Measurements from ENCODE around the gene EDDM3A. TPM values are rescaled to one million over a fixed set of nuclear protein-coding genes. Genes with fewer than 3 reads are reported as not detected.
"Not testable (repeated sequence)": the region's sequence is repeated elsewhere in the genome, so short reads cannot be mapped to it uniquely, and the experiment has no call there.

Gene EDDM3A, protein sequence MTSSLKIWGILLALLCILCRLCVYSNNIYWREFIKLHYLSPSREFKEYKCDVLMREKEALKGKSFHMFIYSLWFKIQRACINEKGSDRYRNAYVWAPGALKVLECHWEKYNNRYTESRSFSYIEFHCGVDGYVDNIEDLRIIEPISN
- not detected for polyA plus RNA-seq

DNA sequence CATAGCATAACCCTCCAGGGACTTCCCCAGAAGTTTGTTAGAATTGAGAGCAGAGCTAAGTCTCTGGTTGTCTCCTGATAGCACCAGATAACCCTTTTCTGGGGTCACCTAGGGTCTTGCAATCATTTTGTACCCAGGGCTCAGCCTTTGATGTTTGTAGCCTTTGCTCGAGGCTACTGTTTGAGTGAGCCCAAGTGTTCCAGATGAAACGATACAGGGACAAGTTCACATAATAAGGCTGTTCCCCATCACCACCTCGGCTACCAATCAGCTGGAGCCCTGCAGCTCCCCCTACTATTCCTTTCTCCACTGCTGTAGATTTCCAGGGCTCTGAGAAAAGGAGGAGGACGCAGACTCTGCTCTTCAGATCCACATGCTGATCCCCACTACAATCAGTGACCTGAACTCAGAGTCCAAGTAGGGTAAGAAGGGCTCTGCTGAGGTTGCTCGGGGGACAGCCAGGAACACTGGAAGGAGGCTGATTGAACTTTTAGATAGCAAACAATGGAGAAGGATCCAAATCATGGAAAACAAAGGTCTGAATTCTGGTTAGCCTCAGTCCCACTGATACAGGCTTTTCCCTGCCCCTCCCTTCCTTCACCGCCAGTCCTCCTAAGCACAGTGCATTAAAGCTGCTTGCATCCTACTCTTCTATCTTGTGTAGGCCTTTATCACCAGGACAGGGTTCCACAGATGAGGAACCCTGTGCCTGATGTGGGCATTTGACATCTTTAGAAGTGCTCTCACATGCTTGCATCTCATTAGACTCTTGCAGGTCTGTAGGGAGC, at the start of gene EDDM3A:
Gene EDDM3A, plus strand, starts transcription at position 317 of the 788 bp plus-strand sequence. CDS start 1,694 bp downstream, outside the sequence.
- Mint-ChIP-seq H3K4me3 (no peak within 1 kb of the TSS), H3K27me3 (ENCODE audit: low read depth in 3 of 3) (peaks cover 0 to 10% (median 1%) of the 10 kb centered on the region in 3 donors), H3K36me3 (no peaks in the 10 kb centered on the region), H3K4me1 (no peaks in the 10 kb centered on the region), H3K9me3 (no peaks in the 10 kb centered on the region), H3K27ac (no peak within 1 kb of the TSS)
- no peak for DNase-seq

DNA sequence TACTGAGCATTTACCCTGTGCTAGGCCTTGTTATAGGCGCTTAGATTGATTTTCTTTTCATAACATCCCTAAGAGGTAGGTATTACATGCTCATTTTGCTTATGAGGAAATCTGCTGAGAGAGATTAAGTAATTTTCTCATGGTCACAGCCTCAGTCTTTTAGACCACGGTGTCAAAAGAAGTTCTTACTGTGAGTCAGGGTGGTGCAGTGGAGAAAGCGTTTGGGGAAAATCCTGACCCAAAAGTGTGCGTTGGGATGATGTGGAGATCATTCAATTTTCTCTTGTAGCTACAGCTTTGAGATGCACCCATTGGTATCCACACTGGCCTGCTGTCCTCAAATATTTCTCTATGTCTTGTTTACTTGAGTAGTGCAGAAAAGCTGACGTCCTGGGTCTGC, 48.9 kb upstream of the EDDM3A start:
- H3K27ac Mint-ChIP-seq: no peak overlapping the region
- H3K36me3 Mint-ChIP-seq: no peaks in the 10 kb centered on the region
- no peak for DNase-seq
- H3K4me3 Mint-ChIP-seq: no peak overlapping the region
- no peaks in the 10 kb centered on the region for H3K4me1 Mint-ChIP-seq
- H3K27me3 Mint-ChIP-seq (ENCODE audit: low read depth in 3 of 3): peaks cover 0 to 4% (median 0%) of the 10 kb centered on the region in 3 donors
- H3K9me3 Mint-ChIP-seq: no peaks in the 10 kb centered on the region

DNA sequence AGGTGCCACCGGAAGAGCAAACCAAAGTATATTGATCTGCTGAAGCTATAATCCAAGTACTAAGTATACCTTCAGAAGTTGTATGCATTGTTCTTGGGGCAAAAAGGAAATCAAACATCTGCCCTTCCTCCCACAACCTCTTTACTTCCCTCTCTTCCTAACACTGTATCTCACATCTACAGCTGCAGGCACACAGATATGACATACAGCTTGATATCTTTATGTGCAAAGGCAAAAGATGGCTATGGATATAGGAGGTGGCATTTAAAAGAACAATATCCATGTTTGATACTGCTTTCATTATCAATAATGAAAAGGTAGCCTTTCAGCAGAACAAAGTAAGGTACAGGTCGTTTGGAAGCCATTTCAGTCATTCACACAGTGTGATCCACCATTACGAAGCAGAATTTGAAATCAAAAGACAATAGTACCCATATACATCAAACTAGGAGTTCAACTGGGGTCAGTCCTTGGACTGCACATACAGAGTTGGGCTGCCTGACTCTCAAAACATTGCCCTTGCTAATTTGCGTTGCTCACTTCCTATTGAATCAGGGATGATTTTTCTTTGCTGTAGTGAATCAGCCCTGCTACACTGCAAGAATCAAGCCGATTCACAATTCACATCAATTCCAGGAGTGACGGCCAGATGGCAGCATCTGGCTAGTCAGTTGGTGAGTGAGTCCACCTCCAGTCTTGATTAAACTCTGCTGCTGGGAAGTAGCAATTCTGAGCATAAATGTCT, 48.2 kb upstream of the EDDM3A start:
- Mint-ChIP-seq H3K27ac (no peak overlapping the region), H3K9me3 (no peaks in the 10 kb centered on the region), H3K27me3 (ENCODE audit: low read depth in 3 of 3) (peaks cover 0 to 3% (median 0%) of the 10 kb centered on the region in 3 donors), H3K4me3 (no peak overlapping the region), H3K36me3 (no peaks in the 10 kb centered on the region), H3K4me1 (no peaks in the 10 kb centered on the region)
- peak; percentile 49 to 54 (median 52) for DNase-seq

DNA sequence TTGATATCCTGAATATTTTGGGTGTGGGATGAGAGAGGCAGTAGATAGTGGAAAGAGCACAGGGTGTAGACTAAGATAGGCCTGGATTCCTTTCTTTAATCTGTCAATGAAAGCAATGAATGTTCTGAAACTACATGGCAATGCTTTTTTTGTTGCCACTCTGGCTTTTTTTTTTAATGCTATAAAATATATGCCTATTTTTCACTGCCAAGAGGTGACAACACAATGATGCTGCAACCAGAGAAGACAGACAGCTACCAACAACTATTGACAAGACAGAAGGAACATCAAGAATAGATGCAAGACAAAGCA, 47.7 kb upstream of the EDDM3A start:
- Mint-ChIP-seq H3K9me3 (no peaks in the 10 kb centered on the region), H3K4me3 (no peak overlapping the region), H3K36me3 (no peaks in the 10 kb centered on the region), H3K27me3 (ENCODE audit: low read depth in 3 of 3) (peaks cover 0 to 2% (median 0%) of the 10 kb centered on the region in 3 donors), H3K27ac (no peak overlapping the region), H3K4me1 (no peaks in the 10 kb centered on the region)
- no peak for DNase-seq

DNA sequence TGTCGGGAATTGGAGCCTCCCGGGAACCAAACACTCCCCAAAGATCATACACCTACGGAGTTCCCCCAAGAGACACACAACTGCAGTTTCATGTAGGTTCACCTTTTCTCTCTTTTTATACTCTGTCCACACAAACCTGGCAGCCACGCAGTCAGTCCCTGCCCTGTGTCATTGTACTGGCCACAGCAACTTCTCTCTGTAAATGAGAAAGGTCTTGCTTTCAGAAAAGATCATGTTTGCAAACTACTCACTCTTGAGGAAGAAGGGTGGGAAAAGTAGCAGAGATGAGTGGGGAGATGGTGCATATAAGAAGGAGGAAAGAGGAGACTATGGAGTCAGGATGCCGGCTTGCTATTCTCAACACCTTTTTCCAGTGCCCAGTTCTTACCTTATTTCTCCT, 46.8 kb upstream of the EDDM3A start:
- no peaks in the 10 kb centered on the region for H3K36me3 Mint-ChIP-seq
- H3K4me3 Mint-ChIP-seq: no peak overlapping the region
- H3K9me3 Mint-ChIP-seq: no peaks in the 10 kb centered on the region
- H3K4me1 Mint-ChIP-seq: no peaks in the 10 kb centered on the region
- H3K27ac Mint-ChIP-seq: no peak overlapping the region
- no peak for DNase-seq
- peaks cover 0 to 2% (median 0%) of the 10 kb centered on the region in 3 donors for H3K27me3 Mint-ChIP-seq (ENCODE audit: low read depth in 3 of 3)

DNA sequence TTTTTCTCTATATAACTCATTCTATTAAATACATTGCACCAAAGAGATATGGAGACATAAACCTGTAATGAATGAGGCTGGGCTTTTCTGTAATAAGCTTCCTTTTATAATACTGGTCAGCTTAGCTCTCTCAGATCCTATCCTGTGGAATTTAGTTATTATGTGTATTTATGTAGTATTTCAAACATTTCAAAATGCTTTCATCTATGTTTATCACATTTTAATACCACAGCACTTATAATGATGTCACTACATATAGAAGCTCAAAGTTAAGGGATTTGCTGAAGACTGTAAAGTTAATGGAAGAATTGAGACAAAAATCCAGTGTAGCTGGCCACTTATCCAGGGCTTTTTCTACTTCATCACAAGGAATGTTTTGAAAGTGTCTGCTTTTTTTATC, 45.8 kb upstream of the EDDM3A start:
- no peak overlapping the region for H3K27ac Mint-ChIP-seq
- H3K9me3 Mint-ChIP-seq: no peaks in the 10 kb centered on the region
- H3K36me3 Mint-ChIP-seq: no peaks in the 10 kb centered on the region
- no peak overlapping the region for H3K4me3 Mint-ChIP-seq
- H3K27me3 Mint-ChIP-seq (ENCODE audit: low read depth in 3 of 3): peaks cover 0 to 1% (median 0%) of the 10 kb centered on the region in 3 donors
- no peaks in the 10 kb centered on the region for H3K4me1 Mint-ChIP-seq
- no peak for DNase-seq

DNA sequence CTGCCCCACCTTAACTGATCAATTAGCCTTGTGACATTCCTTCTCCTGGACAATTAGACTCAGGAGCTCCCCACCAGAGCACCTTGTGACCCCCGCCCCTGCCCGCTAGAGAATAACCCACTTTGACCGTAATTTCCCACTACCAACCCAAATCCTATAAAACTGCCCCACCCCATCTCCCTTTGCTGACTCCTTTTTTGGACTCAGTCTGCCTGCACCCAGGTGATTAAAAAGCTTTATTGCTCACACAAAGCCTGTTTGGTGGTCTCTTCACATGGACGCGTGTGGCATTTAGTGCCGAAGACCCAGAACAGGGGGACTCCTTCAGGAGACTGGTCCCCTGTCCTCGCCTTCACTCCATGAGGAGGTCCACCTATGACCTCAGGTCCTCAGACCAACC, 44.7 kb upstream of the EDDM3A start:
- not testable (repeated sequence) for H3K4me3 Mint-ChIP-seq, H3K27ac Mint-ChIP-seq, H3K4me1 Mint-ChIP-seq

DNA sequence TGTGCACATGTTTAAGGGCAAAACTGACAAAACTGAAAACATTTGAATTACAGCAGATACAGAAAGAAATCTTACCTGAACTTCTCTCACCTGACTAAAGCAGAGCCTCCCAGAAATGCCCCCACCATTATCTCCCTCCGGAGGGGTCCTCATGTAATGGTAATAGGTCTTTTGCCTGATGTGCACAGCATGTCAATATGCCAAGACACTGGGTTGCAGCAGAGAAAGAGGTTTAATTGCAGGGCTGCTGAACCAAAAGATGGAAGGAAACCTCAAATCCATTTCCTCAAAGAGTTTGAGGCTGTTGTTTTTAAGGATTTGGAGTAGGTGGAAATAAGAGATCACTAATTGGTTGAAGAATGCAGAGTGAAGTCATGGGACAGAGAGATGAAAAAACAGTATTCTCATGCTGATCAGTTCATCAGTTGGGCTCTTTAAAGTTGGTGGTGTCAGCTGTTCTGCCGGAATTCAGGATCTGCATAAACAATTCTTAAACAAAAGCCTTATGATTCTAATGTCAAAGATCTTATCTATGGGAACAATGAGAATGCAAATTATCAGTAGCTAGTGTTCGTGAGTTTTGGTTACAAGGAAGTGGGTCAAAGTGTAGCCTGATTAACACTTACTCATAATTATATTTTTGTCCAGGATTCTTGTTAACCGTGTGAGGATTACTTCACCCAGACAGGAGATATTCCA, 38.9 kb upstream of the EDDM3A start:
- no peaks in the 10 kb centered on the region for H3K36me3 Mint-ChIP-seq
- H3K27me3 Mint-ChIP-seq (ENCODE audit: low read depth in 3 of 3): no peaks in the 10 kb centered on the region
- no peaks in the 10 kb centered on the region for H3K4me1 Mint-ChIP-seq
- no peak overlapping the region for H3K27ac Mint-ChIP-seq
- no peak overlapping the region for H3K4me3 Mint-ChIP-seq
- no peaks in the 10 kb centered on the region for H3K9me3 Mint-ChIP-seq
- no peak for DNase-seq

More for the DNA sequence above, 44.7 kb upstream of the EDDM3A start:
- not testable (repeated sequence) for DNase-seq; H3K36me3 Mint-ChIP-seq; H3K27me3 Mint-ChIP-seq (ENCODE audit: low read depth in 3 of 3); H3K9me3 Mint-ChIP-seq

DNA sequence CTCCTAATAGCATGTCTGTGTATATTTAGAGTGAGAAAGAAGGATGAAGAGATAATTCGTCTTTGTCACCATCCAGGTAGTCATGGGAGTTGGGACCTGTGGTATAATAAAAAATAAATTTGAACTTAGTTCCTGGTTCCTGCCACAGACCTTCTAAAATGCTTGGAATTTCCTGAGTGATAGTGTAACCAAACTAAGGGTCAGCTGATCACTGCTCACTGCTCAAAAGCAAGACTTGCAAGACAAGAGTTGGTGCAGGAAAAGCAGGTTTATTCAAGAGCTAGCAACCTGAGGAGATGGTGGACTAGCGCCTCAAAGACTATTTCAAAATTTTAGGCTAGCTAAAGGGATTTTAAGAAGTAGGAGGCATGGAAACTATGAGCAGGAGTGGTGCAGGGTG, 38.1 kb upstream of the EDDM3A start:
- no peaks in the 10 kb centered on the region for H3K36me3 Mint-ChIP-seq
- H3K9me3 Mint-ChIP-seq: no peaks in the 10 kb centered on the region
- H3K27me3 Mint-ChIP-seq (ENCODE audit: low read depth in 3 of 3): no peaks in the 10 kb centered on the region
- DNase-seq: no peak
- no peak overlapping the region for H3K4me3 Mint-ChIP-seq
- H3K4me1 Mint-ChIP-seq: no peaks in the 10 kb centered on the region
- no peak overlapping the region for H3K27ac Mint-ChIP-seq

DNA sequence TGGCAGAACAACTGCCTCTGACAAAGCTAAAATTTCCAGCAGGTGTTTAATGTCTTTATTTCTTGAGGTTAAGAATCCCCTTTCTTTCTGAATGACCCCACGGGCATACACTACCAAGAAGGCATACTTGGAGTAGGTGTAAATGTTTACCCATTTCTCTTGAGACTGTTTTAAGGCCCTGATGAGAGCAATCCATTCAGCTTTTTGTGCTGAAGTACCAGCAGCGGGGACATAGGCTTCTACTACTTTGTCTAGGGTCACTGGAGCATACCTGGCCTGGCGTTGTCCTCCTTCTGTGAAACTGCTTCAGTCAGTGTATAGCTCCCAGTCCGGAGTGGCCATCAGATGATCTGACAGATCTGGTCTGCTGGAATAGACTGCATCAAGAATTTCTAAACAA, 34.4 kb upstream of the EDDM3A start:
- Mint-ChIP-seq H3K4me3 (no peak overlapping the region), H3K4me1 (no peaks in the 10 kb centered on the region), H3K27ac (no peak overlapping the region), H3K9me3 (no peaks in the 10 kb centered on the region), H3K27me3 (ENCODE audit: low read depth in 3 of 3) (peaks cover 0 to 4% (median 1%) of the 10 kb centered on the region in 3 donors), H3K36me3 (peaks cover 0 to 4% (median 0%) of the 10 kb centered on the region in 3 donors)
- DNase-seq: no peak

DNA sequence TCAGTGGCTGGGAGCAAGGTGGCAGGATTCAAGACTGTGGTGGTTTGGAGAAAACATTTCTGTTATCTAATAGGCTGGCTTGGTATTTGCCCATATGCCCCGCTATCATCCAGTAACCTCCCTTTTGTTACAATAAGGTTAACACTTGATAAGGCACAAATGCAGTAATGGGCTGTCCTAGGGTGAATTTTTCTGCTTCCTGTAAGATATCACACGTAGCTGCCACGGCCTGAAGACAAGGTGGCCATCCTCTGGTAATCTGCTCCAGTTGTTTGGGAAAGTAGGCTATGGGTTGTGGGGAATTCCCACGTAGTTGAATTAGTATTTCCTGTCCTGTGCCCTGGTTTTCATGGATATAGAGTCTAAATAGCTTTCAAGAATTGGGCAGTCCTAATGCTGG, 34.0 kb upstream of the EDDM3A start:
- Mint-ChIP-seq H3K27ac (no peak overlapping the region), H3K4me3 (no peak overlapping the region), H3K36me3 (peaks cover 0 to 4% (median 0%) of the 10 kb centered on the region in 3 donors), H3K27me3 (ENCODE audit: low read depth in 3 of 3) (peaks cover 0 to 5% (median 1%) of the 10 kb centered on the region in 3 donors), H3K4me1 (no peaks in the 10 kb centered on the region), H3K9me3 (no peaks in the 10 kb centered on the region)
- no peak for DNase-seq

DNA sequence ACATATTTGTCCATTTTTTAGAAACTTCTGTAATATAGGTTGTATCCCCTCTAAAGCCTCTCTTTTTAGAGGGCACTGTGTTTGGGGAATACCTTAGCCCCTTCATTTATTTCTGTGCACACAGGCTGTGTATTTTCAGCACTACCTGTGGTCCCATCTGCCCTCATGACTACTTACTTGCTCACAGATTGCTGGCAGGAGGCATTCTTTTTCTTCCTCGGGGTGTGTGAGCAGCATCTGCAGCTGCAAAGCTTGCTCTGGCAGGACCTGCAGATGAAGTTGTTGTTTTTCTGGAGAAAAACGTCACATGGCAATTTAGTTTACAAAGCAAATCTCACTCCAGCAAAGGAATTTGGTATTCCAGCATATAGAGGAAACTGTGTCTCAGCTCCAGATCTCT, 32.8 kb upstream of the EDDM3A start:
- Mint-ChIP-seq H3K27ac (no peak overlapping the region), H3K36me3 (peaks cover 0 to 4% (median 0%) of the 10 kb centered on the region in 3 donors), H3K4me3 (no peak overlapping the region), H3K9me3 (no peaks in the 10 kb centered on the region), H3K4me1 (no peaks in the 10 kb centered on the region), H3K27me3 (ENCODE audit: low read depth in 3 of 3) (peaks cover 0 to 6% (median 1%) of the 10 kb centered on the region in 3 donors)
- DNase-seq: no peak

DNA sequence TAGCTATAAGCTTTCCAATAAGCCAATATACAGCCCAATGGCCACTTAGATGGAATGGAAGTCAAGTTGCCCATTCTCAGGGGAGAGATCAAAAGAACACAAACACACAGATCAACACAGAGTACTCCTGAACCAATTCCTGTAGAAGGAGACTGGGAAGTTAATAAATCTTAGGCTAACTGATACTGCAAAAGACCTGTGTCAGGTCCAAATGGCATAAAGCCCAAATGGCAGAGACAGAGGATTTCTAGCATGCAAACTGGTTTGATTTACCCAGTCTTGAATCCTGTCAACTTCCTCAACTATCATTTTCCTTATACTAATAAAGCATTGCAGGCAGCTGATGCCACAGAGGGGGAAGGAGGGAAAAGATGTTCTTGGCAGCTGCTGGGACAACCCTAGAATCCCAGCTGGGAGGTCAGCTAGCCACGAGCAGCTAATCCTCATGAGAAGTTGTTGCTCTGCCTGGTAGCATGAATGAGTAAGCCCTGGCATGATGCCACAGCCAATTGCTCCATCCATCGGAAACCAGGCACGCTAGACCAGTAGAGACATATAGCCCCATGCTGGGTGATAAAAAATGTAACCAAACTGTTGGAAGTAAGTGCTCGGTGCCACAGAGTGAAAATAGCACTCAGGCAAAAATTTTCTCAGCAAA, 31.0 kb upstream of the EDDM3A start:
- H3K4me3 Mint-ChIP-seq: no peak overlapping the region

More for the DNA sequence above, 31.0 kb upstream of the EDDM3A start:
- Mint-ChIP-seq H3K9me3 (no peaks in the 10 kb centered on the region), H3K4me1 (no peaks in the 10 kb centered on the region), H3K27me3 (ENCODE audit: low read depth in 3 of 3) (peaks cover 0 to 6% (median 1%) of the 10 kb centered on the region in 3 donors), H3K36me3 (peaks cover 0 to 4% (median 0%) of the 10 kb centered on the region in 3 donors), H3K27ac (no peak overlapping the region)
- DNase-seq: no peak
